Mesothelial cell of epicardium (in vitro differentiated cells): ENCODE measurements around the gene CSF1R. TPM values are rescaled to one million over a fixed set of nuclear protein-coding genes. Genes with fewer than 3 reads are reported as not detected.
"Not testable (repeated sequence)": the region's sequence is repeated elsewhere in the genome, so short reads cannot be mapped to it uniquely, and the experiment has no call there.

ENCODE experiments used
- DNase-seq, 2 experiments: peaks; one replicate each; pipeline ENCODE4 v3.0.0; 2021; ENCODE audit warnings: low spot score in 2 of 2; ENCODE audit not compliant: unreplicated experiment in 2 of 2
- H3K27ac Mint-ChIP-seq: 2 replicates; pipeline ENCODE4 v1.8.0; 2021; ENCODE audit warnings: mixed read lengths
- H3K27me3 Mint-ChIP-seq: 2 replicates; pipeline ENCODE4 v1.8.0; 2021; ENCODE audit warnings: low read depth, mixed read lengths
- H3K36me3 Mint-ChIP-seq: 2 replicates; pipeline ENCODE4 v1.8.0; 2021; ENCODE audit warnings: mixed read lengths
- H3K4me1 Mint-ChIP-seq: 2 replicates; pipeline ENCODE4 v1.8.0; 2021; ENCODE audit warnings: mixed read lengths
- H3K4me3 Mint-ChIP-seq: 2 replicates; pipeline ENCODE4 v1.8.0; 2021; ENCODE audit warnings: mild to moderate bottlenecking, moderate library complexity, mixed read lengths
- H3K9me3 Mint-ChIP-seq: 2 replicates; pipeline ENCODE4 v1.8.0; 2021; ENCODE audit warnings: mixed read lengths
- CTCF ChIP-seq: fragments of 200-600 bp; sonication (generic); IDR thresholded peaks from one replicate; pipeline ENCODE4 v1.5.0; 2021; ENCODE audit warnings: antibody characterized with exemption; ENCODE audit not compliant: unreplicated experiment
- total RNA-seq: library from RNA; stranded (reverse); gene quantifications from 3 replicates; pipeline ENCODE4 v1.2.1, GENCODE V29; 2021

The CSF1R gene
- total RNA-seq, 1 donor from 2014 or later, result 0.18 TPM

GRCh38 chr5:150038547-150038946, 47.8 kb downstream of the CSF1R start:
- H3K27me3 Mint-ChIP-seq, result no peaks in the 10 kb centered on the region
- H3K36me3 Mint-ChIP-seq, result peaks cover 41% of the 10 kb centered on the region
- H3K4me3 Mint-ChIP-seq, result no peak overlapping the region
- H3K27ac Mint-ChIP-seq, result peak overlapping the region; percentile 39
- no peaks in the 10 kb centered on the region for H3K9me3 Mint-ChIP-seq
- TF ChIP-seq CTCF, result no peak
- peaks cover 10% of the 10 kb centered on the region for H3K4me1 Mint-ChIP-seq
- DNase-seq, result no peak

- peak overlapping the region; percentile 52 for H3K27ac Mint-ChIP-seq
- H3K36me3 Mint-ChIP-seq, result peaks cover 43% of the 10 kb centered on the region
- H3K9me3 Mint-ChIP-seq, result no peaks in the 10 kb centered on the region
- DNase-seq, result no peak
- H3K4me1 Mint-ChIP-seq, result peaks cover 6% of the 10 kb centered on the region
- H3K27me3 Mint-ChIP-seq, result no peaks in the 10 kb centered on the region
- no peak overlapping the region for H3K4me3 Mint-ChIP-seq
- no peak for TF ChIP-seq CTCF
Observed at GRCh38 chr5:150036513-150036912, 49.8 kb downstream of the CSF1R start.

- Mint-ChIP-seq H3K9me3 (no peaks in the 10 kb centered on the region), H3K27ac (no peak overlapping the region), H3K4me3 (no peak overlapping the region), H3K36me3 (peaks cover 38% of the 10 kb centered on the region), H3K27me3 (no peaks in the 10 kb centered on the region), H3K4me1 (peaks cover 6% of the 10 kb centered on the region)
- DNase-seq, result no peak
- TF ChIP-seq CTCF, result no peak
Observed at GRCh38 chr5:150035139-150035895, 51.0 kb downstream of the CSF1R start.

- Mint-ChIP-seq H3K4me1 (peaks cover 6% of the 10 kb centered on the region), H3K27ac (no peak overlapping the region), H3K27me3 (no peaks in the 10 kb centered on the region), H3K4me3 (no peak overlapping the region), H3K36me3 (peaks cover 36% of the 10 kb centered on the region), H3K9me3 (no peaks in the 10 kb centered on the region)
- no peak for TF ChIP-seq CTCF
- no peak for DNase-seq
Observed at GRCh38 chr5:150034662-150035061, 51.7 kb downstream of the CSF1R start.

- Mint-ChIP-seq H3K27me3 (no peaks in the 10 kb centered on the region), H3K36me3 (peaks cover 35% of the 10 kb centered on the region), H3K4me1 (peaks cover 3% of the 10 kb centered on the region)
Observed at GRCh38 chr5:150033334-150033733, 53.0 kb downstream of the CSF1R start.

GRCh38 chr5:150028047-150028446, 58.3 kb downstream of the CSF1R start:
- H3K4me1 Mint-ChIP-seq, H3K27ac Mint-ChIP-seq, H3K9me3 Mint-ChIP-seq, H3K27me3 Mint-ChIP-seq, DNase-seq, H3K4me3 Mint-ChIP-seq: not testable (repeated sequence)
- H3K36me3 Mint-ChIP-seq, result peaks cover 26% of the 10 kb centered on the region

More at GRCh38 chr5:150033334-150033733, 53.0 kb downstream of the CSF1R start:
- no peaks in the 10 kb centered on the region for H3K9me3 Mint-ChIP-seq
- DNase-seq, result no peak
- no peak overlapping the region for H3K27ac Mint-ChIP-seq
- TF ChIP-seq CTCF, result no peak
- H3K4me3 Mint-ChIP-seq, result no peak overlapping the region
